ENCODE data around the gene CHAF1A. TPM values are rescaled to one million over a fixed set of nuclear protein-coding genes. Genes with fewer than 3 reads are reported as not detected.

Gene CHAF1A
- total RNA-seq, 1 experiment from 2014 or later = 12.9 TPM

- DNase-seq (ENCODE audit: low read depth) = no peak
These were observed 35.1 kb upstream of the CHAF1A start for GRCh38 chr19:4367336-4367723.

GRCh38 chr19:4367781-4368127 is 34.7 kb upstream of the CHAF1A start:
- no peak for DNase-seq (ENCODE audit: low read depth)

GRCh38 chr19:4368128-4368820 is 34.2 kb upstream of the CHAF1A start:
- DNase-seq (ENCODE audit: low read depth) = no peak

GRCh38 chr19:4369109-4369887 is 33.1 kb upstream of the CHAF1A start:
- no peak for DNase-seq (ENCODE audit: low read depth)

DNA sequence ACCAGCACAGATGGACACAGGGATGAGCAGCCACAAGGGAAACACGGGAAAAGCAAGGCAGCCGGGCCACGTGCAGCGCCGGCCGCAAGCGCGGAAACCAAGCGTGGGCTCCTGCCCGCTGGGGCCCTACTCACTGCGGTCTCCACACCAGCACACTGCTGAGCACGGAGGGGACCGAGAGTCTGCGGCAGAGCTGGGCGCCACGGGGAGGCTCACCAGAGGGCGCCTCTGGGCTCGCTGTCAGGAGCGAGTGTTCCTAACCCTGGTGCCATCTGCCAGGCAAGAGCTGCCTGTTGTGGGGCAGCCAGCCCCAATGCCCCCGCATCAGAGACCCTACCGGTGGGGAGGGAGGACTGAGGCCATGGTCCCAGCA is 32.6 kb upstream of the CHAF1A start:
- no peak for DNase-seq (ENCODE audit: low read depth)

GRCh38 chr19:4370418-4371041 is 31.9 kb upstream of the CHAF1A start:
- no peak for DNase-seq (ENCODE audit: low read depth)

DNA sequence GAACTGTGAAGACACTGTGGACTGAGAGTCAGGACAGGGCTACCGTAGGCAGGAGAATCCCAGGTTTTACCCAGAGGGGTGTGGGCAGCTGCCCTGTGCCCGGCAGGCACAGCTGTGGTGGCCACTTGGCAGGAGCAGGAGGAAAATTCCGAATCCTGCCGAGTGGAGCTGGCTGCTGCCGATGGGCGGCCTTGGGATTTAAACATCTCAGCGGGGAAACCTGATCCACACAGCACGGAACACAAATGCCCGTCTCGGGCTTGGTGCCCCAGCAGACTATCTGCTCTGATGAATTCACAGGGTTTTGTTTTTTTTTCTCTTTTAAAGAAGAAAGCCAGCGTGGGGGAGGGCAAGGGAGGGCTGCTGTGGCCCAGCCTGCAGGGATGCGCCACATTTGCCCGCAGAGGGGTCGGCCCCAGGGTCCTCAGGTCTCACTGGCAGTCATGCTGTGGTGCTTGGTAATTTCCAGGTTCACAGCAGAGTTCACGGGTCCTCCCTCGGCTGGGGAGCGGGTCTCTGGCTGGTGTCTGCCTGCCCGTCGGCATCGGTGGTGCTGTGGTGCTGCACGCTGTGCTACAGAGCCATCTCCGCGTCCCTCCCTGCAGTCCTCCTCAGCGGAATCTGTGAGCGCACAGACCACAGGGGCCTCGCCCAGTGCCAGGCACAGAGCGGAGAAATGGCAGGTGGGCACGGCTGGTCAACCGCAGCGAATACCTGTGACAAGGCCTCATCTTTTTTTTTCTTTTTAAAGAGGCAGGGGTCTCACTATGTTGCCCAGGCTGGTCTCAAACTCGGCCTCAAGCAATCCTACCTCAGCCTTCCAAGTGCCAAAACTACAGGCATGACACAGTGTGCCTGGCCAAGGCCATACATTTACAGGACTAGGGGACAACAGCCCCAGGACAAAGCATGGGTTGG is 30.9 kb upstream of the CHAF1A start:
- no peak for DNase-seq (ENCODE audit: low read depth)

DNA sequence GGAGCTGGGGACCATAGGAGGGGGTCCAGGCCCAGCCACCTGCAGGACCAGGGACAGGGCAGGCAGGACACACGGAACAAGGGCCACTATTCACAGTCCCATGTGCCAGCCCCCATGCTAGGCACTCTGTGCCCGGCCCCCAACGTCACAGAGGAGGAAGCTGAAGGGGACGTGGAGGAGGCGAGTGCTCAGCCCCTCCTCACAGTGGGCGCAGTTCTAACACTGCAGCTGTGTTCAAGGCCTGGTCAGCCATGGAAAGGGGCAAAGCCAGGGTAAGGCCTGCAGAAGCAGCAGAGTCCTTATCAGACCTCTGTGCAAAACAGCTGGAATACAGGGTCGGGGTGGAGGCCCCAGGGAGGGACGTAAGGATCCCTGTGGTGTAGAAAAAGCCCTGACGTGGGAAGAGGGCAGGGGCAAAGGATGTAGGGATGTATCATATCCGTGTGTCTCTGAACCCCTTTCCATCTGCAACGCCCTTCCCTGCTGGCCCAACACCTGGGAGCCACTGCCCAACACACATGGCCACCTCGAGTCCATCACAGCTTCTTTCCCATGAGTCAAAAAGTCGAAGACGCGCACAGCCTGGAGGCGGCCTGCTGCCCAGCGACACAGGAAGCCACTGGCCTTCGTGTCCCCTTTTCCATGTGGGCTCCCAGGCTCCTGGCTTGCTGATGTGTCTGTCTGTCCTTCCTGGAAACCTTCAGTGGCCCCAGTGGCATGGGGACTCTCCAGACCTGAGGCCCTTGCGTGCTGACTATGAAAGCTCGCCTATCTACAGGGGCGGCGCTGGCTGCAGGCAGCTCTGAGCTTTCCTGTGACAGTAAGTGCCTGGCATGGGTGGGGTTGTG is 30.1 kb upstream of the CHAF1A start:
- DNase-seq (ENCODE audit: low read depth) = no peak

DNA sequence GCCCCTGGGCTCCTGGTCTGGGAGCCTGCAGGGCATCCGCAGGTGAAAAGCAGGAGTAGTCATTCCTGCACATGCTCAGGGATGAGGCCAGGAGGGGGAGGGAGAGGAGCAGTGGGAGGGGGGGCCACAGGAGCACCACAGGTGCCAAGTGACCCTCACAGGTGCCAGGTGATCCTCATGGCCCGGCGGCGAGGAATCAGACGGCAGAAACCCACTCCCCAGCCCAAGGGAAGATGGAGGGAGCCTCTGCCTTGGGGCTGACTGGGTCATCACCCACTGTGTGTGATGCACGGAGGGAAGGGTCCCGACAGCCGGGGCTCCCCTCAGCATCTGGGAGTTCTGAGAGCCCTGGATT is 29.4 kb upstream of the CHAF1A start:
- DNase-seq (ENCODE audit: low read depth) = no peak

- peak; percentile 94 for DNase-seq (ENCODE audit: low read depth)
These were observed 28.6 kb upstream of the CHAF1A start for GRCh38 chr19:4373601-4374497.

DNA sequence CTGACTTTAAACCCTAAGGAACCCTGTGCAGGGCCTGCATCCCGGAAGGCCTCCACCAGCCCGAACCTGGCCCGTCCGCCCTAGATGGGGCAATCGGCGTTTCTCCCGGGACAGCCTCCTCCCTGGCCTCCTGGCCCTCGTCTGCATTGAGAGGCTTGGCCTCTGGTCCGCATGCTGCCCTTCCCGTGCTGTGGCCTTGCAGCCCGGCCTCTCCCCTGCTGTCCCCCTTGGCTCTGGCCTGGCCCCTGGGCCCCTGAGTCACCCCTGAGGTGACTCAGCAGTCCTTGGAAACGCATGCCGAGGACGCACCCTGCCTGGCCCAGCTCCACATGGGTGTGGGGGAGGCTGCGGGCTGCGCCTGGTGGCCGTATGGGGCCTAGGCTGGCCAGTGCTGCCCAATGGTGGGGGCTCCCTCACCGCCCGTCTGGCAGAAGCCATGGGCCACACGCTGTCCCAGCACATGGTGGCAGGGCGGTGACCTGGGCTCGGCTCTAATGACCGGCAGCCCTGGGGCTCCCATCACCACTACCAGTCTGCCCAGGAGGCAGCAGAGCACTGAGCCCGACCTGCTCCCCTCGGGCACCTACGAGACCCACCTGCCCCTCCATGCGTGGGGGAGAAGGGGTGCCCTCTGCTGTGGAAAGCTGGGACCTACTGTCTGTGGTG is 27.8 kb upstream of the CHAF1A start:
- DNase-seq (ENCODE audit: low read depth) = peak; percentile 98

DNA sequence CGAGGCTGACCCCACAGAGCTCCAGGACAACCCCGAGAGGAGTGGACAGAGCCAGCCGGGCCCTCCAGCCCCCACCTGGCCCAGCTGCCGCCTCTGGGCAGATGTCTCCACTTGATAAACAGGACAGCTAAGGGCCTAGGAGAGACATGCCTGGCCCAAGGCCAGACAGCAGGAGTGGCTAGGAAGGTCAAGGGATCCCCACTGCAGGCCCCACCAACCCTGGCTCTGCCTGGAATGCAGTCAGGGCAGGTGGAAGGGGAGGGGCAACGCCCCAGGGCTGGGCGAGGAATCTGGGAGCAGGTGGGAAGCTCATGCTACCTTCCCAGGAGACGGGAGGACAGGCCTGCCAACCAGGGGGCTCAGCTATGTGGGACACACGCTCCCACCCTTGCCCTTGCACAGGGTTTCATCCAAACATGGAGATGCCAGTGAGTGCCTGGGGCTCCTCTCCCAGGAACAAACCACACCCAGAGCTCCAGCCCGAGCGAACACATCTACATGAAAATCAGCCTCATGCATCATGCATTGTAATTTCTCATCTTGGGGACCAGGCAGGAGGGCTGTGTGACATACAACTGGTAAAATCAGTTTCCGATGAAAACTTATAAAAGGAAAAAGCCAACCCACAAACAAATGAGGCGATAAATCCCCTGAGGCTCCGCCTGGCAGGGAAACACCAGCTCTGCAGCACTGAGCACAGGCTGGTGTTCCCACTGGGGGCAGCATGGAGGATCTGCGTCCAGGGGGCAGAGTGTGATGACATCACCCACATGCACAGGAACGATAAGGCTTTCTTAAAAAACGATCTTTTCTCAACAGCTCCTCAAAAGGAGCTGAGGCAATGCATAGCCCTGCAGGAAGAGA is 27.0 kb upstream of the CHAF1A start:
- DNase-seq (ENCODE audit: low read depth) = peak; percentile 94

GRCh38 chr19:4376028-4376670 is 26.3 kb upstream of the CHAF1A start:
- DNase-seq (ENCODE audit: low read depth) = no peak

GRCh38 chr19:4376671-4376990 is 25.8 kb upstream of the CHAF1A start:
- no peak for DNase-seq (ENCODE audit: low read depth)

DNA sequence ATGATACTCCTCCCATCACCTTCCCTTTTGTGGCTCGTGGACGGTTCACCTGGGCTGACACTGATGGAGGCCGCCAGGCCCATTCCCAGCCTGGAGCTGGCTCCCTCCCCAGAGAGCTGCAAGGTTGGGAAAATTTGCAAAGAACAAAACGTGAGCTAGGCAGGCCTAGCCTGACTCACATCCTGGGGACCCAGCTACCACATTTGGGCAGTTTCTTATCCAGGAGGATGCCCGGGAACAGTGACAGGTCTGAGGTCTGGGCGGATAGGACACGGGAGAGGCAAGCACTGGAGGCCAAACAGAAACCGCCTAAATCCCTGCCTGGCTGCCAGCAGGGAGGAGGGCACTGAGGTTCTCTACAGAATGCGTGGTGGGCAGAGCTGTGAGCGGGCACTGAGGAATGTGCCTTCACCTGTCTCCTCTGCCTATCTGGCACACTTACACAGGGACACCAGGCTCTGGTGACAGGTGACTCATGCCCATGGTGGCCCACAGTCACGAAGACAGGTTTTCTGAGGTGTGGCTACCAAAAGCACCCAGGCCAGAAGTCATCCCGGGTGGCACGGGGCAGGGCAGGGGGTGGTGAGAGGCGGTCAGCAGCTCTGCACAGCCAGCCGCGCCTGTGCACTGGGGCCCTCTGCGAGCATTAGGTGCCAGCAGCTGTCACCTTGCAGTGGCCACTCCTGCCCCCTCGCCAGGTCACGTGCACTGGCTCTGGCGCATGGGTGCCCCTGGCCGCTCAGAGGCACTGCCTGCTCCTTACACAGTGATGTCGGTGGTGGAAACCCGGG is 25.3 kb upstream of the CHAF1A start:
- peak; percentile 82 for DNase-seq (ENCODE audit: low read depth)

DNA sequence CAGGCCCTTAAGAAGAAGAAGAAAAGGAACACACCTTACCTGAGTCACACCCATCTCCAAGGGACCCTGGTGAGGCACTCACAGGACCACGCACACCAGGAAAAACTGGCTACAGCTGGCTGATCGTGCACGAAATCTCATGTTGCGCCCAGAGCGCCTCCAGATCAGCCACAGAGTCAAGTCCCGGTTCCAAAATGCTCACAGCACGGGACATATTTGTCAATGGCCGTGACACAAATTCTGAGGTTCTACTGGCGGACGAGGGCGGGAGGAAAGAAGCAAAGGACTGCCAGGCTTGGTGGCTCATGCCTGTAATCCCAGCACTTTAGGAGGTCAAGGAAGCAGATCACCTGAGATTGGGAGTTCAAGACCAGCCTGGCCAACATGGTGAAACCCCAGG is 23.6 kb upstream of the CHAF1A start:
- DNase-seq (ENCODE audit: low read depth) = no peak
